Naive thymus-derived CD4-positive, alpha-beta T cell (primary cell): Measurements from ENCODE around the gene NAT8L. TPM values are rescaled to one million over a fixed set of nuclear protein-coding genes. Genes with fewer than 3 reads are reported as not detected.

Experiments
- ATAC-seq: fragments of 150-1000 bp; cut with Tn5 transposase; 2 replicates; pipeline ENCODE4 v1.10.0; 2021; ENCODE audit warnings: mild to moderate bottlenecking, moderate library complexity
- CTCF ChIA-PET: fragments of 350-600 bp; sonication (Branson Sonifier 250); formaldehyde crosslinking; loops from one replicate; lab custom pipeline; 2021; ENCODE audit warnings: antibody characterized with exemption; lab: Charles Lee
- POLR2A ChIA-PET: fragments of 350-600 bp; sonication (Branson Sonifier 250); formaldehyde crosslinking; loops from one replicate; lab custom pipeline; 2021; ENCODE audit warnings: antibody characterized with exemption, inconsistent platforms; lab: Charles Lee
- DNase-seq, 9 donors: peaks; one replicate each; pipeline versions ENCODE4 v3.0.0 to v3.0.0-alpha.2; 2020 to 2022; ENCODE audit warnings: mixed read lengths in 1 of 9
- H3K27ac ChIP-seq: one replicate; pipeline ENCODE4 v1.7.0; 2013; ENCODE audit warnings: mild to moderate bottlenecking, low read depth, low read length, moderate library complexity
- H3K27me3 ChIP-seq, 2 donors: one replicate each; pipeline ENCODE4 v1.7.0; 2013; ENCODE audit warnings: low read length in 2 of 2, mild to moderate bottlenecking in 2 of 2, moderate library complexity in 2 of 2; ENCODE audit not compliant: control insufficient read depth in 2 of 2, insufficient read depth in 2 of 2
- H3K36me3 ChIP-seq, 3 experiments: 1 replicate in 2 of 3; 2 replicates in 1 of 3; pipeline ENCODE4 v1.7.0; 2013; ENCODE audit warnings: low read length in 3 of 3, mild to moderate bottlenecking in 3 of 3, moderate library complexity in 1 of 3; ENCODE audit not compliant: insufficient read depth in 3 of 3, control insufficient read depth in 2 of 3
- H3K4me1 ChIP-seq, 2 donors: one replicate each; pipeline ENCODE4 v1.7.0; 2013; ENCODE audit warnings: low read length in 2 of 2, mild to moderate bottlenecking in 2 of 2, moderate library complexity in 1 of 2; ENCODE audit not compliant: control insufficient read depth in 2 of 2, insufficient read depth in 2 of 2
- H3K4me3 ChIP-seq: 2 replicates; pipeline ENCODE4 v1.7.0; 2013; ENCODE audit warnings: mild to moderate bottlenecking, low read length
- H3K9me3 ChIP-seq, 3 experiments: 1 replicate in 2 of 3; 2 replicates in 1 of 3; pipeline ENCODE4 v1.7.0; 2013; ENCODE audit warnings: low read length in 3 of 3; ENCODE audit not compliant: control insufficient read depth in 2 of 3
- H3K27ac Mint-ChIP-seq, 9 donors: one replicate each; pipeline ENCODE4 v1.8.0; 2020 to 2022; ENCODE audit warnings: mixed read lengths in 9 of 9, mild to moderate bottlenecking in 8 of 9, moderate library complexity in 5 of 9, inconsistent platforms in 2 of 9
- H3K27me3 Mint-ChIP-seq, 5 donors: one replicate each; pipeline ENCODE4 v1.8.0; 2021 to 2022; ENCODE audit warnings: mixed read lengths in 5 of 5, mild to moderate bottlenecking in 1 of 5
- H3K36me3 Mint-ChIP-seq, 5 donors: one replicate each; pipeline ENCODE4 v1.8.0; 2020 to 2022; ENCODE audit warnings: mixed read lengths in 5 of 5, mild to moderate bottlenecking in 3 of 5, inconsistent platforms in 1 of 5
- H3K4me1 Mint-ChIP-seq, 7 donors: one replicate each; pipeline ENCODE4 v1.8.0; 2020 to 2022; ENCODE audit warnings: mixed read lengths in 7 of 7, mild to moderate bottlenecking in 3 of 7, inconsistent platforms in 1 of 7
- H3K4me3 Mint-ChIP-seq, 10 donors: one replicate each; pipeline ENCODE4 v1.8.0; 2020 to 2022; ENCODE audit warnings: mild to moderate bottlenecking in 10 of 10, mixed read lengths in 10 of 10, moderate library complexity in 6 of 10, inconsistent platforms in 2 of 10
- H3K9me3 Mint-ChIP-seq, 11 donors: one replicate each; pipeline ENCODE4 v1.8.0; 2020 to 2022; ENCODE audit warnings: mixed read lengths in 11 of 11, mild to moderate bottlenecking in 4 of 11, inconsistent platforms in 1 of 11, moderate library complexity in 1 of 11
- intact Hi-C, 2 donors: fragments of 100-400 bp; cut with micrococcal nuclease; formaldehyde crosslinking; loops; one replicate each; pipeline ENCODE4 v1.15.1; 2023
- polyA plus RNA-seq, 2 donors: library from polyadenylated mRNA; unstranded; fragments of 300-500 nt; fragmentation: Illumina TruSeq; gene quantifications; one replicate each; pipeline ENCODE4 v1.2.3, GENCODE V29; 2021
- total RNA-seq, 6 experiments: library from RNA in 5 of 6; stranded (reverse) in 5 of 6; gene quantifications; 1 replicate in 5 of 6; 2 replicates in 1 of 6; pipeline ENCODE4 v1.2.3 and lab custom pipeline; 2021 to 2026

Gene NAT8L
- total and polyA plus RNA-seq, 7 experiments from 2014 or later, result 0.11 to 7.2 (median 0.24) TPM; not detected in 4

GRCh38 chr4:2103843-2104547, 44.9 kb downstream of the NAT8L start:
- peaks cover 0 to 6% (median 0%) of the 10 kb centered on the region in 7 donors for H3K4me1 Mint-ChIP-seq
- peaks cover 3 to 27% (median 6%) of the 10 kb centered on the region in 5 donors for H3K36me3 Mint-ChIP-seq
- peaks cover 10 to 33% (median 19%) of the 10 kb centered on the region in 11 donors for H3K9me3 Mint-ChIP-seq
- intact Hi-C loops, result no loop called here
- Histone ChIP-seq H3K27ac (no peak overlapping the region), H3K36me3 (no peaks in the 10 kb centered on the region), H3K4me3 (no peak overlapping the region), H3K27me3 (no peaks in the 10 kb centered on the region), H3K4me1 (no peaks in the 10 kb centered on the region), H3K9me3 (peaks cover 0 to 18% (median 3%) of the 10 kb centered on the region in 3 experiments)
- ATAC-seq (no peak), DNase-seq (no peak)
- ChIA-PET CTCF (no interaction called here), POLR2A (no interaction called here)
- H3K27ac Mint-ChIP-seq, result no peak overlapping the region
- H3K27me3 Mint-ChIP-seq, result peaks cover 0 to 31% (median 11%) of the 10 kb centered on the region in 5 donors
- no peak overlapping the region for H3K4me3 Mint-ChIP-seq

DNA sequence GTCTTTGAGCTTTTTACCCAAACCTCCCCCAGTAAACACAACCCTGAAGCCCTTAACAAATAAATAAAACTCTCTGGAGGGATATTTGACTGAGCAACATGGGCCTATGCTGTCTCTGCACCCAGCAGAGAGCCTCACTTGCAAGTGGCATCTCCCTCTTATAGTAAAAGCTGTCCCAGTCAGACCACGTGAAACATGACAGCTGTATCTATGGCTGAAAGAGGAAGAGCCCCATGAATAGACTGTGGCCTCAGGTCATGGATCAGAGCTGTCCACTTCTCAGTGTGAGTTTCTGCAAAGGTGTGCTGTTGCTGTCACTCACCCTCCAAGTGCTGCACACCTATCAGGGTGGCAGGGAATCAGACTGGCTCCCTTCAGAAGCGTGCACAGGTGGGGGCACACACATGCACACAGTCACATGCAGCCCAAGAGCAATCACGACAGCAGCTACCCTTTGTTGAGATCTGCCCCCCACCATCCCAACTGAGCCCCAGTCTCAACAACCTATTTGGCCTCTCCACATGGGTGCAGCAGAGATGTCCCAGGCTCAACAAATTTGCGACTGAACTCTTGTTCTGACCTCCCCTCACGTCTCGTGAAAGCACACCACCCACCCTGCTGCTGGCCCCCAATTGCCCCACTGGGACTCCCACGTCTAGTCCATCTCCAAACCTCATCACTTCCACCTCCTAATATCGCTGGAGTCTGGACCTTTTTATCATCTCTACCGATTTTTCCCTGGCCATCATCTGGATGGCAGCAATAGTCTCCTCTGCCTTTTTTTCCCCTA, 45.6 kb downstream of the NAT8L start:
- no peak for ATAC-seq
- POLR2A ChIA-PET, result interaction anchor here (0.5 kb wide), 1 partner anchor 105 kb away, joined by 3 read pairs; no protein-coding TSS in a partner anchor

DNA sequence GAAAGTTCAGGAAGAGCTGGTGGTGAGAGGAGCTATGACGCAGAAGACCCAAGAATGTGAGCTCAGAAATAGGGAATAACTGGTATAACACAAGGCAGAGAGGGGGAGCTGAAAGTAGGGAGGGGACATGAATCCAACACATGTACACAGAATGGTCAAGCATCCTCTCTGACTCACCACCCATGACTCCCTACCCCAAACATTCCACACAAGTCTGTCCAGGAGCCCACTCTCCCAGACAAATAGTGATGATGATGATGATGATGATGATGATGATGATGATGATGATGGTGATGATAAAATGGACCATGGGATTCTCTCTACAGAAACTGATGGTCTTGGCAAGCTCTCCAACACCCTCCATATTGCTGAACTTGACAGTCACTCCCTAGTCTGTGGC, 46.4 kb downstream of the NAT8L start:
- DNase-seq, result no peak
- H3K4me3 ChIP-seq, result no peak overlapping the region
- Mint-ChIP-seq H3K4me1 (peaks cover 0 to 7% (median 0%) of the 10 kb centered on the region in 7 donors), H3K36me3 (peaks cover 3 to 23% (median 6%) of the 10 kb centered on the region in 5 donors), H3K27me3 (peaks cover 0 to 33% (median 19%) of the 10 kb centered on the region in 5 donors), H3K27ac (no peak overlapping the region), H3K4me3 (no peak overlapping the region), H3K9me3 (peaks cover 10 to 33% (median 16%) of the 10 kb centered on the region in 11 donors)
- intact Hi-C loops, result no loop called here
- H3K36me3 ChIP-seq, result no peaks in the 10 kb centered on the region
- H3K9me3 ChIP-seq, result peaks cover 0 to 18% (median 3%) of the 10 kb centered on the region in 3 experiments
- no peaks in the 10 kb centered on the region for H3K27me3 ChIP-seq
- no peak for ATAC-seq
- no peaks in the 10 kb centered on the region for H3K4me1 ChIP-seq
- ChIA-PET CTCF (no interaction called here), POLR2A (interaction anchor here (0.5 kb wide), 1 partner anchor 105 kb away, joined by 3 read pairs; no protein-coding TSS in a partner anchor)
- H3K27ac ChIP-seq, result no peak overlapping the region

More for the DNA sequence above, 45.6 kb downstream of the NAT8L start:
- Mint-ChIP-seq H3K4me1 (peaks cover 0 to 7% (median 0%) of the 10 kb centered on the region in 7 donors), H3K9me3 (peaks cover 10 to 33% (median 17%) of the 10 kb centered on the region in 11 donors), H3K27ac (no peak overlapping the region), H3K4me3 (no peak overlapping the region), H3K27me3 (peaks cover 0 to 32% (median 14%) of the 10 kb centered on the region in 5 donors), H3K36me3 (peaks cover 3 to 27% (median 6%) of the 10 kb centered on the region in 5 donors)
- CTCF ChIA-PET, result no interaction called here
- H3K27ac ChIP-seq, result no peak overlapping the region
- H3K9me3 ChIP-seq, result peaks cover 0 to 18% (median 3%) of the 10 kb centered on the region in 3 experiments
- H3K27me3 ChIP-seq, result no peaks in the 10 kb centered on the region
- intact Hi-C loops, result no loop called here
- no peaks in the 10 kb centered on the region for H3K36me3 ChIP-seq
- no peak for DNase-seq
- no peak overlapping the region for H3K4me3 ChIP-seq
- H3K4me1 ChIP-seq, result no peaks in the 10 kb centered on the region

DNA sequence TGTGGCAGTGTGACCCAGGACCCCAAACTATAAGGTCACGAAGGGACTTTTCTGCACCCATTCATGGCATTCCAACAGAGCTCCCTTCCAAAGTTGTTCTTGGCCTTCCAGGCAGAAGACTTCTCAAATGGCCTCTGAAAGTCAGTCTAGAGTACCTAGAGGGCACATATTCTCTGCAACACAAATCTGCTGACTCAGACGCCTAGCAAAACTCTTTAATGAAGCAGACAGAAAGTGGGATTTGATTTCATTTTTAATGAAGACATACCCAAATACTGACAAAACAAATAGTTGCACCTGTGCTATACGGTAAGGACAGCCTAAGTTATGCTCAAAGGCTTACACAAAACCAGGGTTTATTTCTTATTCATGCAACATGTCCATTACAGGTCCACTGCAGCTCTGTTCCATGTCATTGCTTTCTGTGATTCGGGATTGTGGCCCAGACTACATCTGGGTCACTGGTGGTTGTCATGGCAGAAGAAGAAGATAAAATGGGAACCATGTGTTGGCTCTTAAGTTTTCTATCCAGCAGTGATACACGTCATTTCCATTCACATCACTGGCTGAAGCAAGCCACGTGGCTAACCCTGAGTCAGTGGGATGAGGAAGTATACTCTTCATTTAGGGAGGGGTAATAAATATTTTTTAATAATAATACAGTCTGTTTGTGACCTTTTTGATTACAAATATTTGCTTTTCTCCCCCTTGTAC, 57.7 kb downstream of the NAT8L start:
- peaks cover 0 to 2% (median 0%) of the 10 kb centered on the region in 7 donors for H3K4me1 Mint-ChIP-seq
- H3K4me1 ChIP-seq, result no peaks in the 10 kb centered on the region
- ATAC-seq (no peak), DNase-seq (no peak)
- peaks cover 0 to 28% (median 0%) of the 10 kb centered on the region in 5 donors for H3K27me3 Mint-ChIP-seq
- H3K9me3 Mint-ChIP-seq, result peaks cover 0 to 4% (median 0%) of the 10 kb centered on the region in 11 donors
- CTCF ChIA-PET, result no interaction called here
- no peak overlapping the region for H3K4me3 ChIP-seq
- H3K36me3 Mint-ChIP-seq, result peaks cover 0 to 4% (median 0%) of the 10 kb centered on the region in 5 donors
- H3K9me3 ChIP-seq, result no peaks in the 10 kb centered on the region
- no peaks in the 10 kb centered on the region for H3K27me3 ChIP-seq
- intact Hi-C loops, result no loop called here
- POLR2A ChIA-PET, result no interaction called here
- no peak overlapping the region for H3K27ac Mint-ChIP-seq
- H3K36me3 ChIP-seq, result no peaks in the 10 kb centered on the region
- no peak overlapping the region for H3K4me3 Mint-ChIP-seq
- no peak overlapping the region for H3K27ac ChIP-seq

Other genes starting within 250 kb of the NAT8L start
- gene LETM1, start 203.2 kb upstream of the NAT8L start, total RNA-seq, result 10 to 100 TPM; 29.5 to 56.4 (median 36.0) TPM
- 10 to 100 TPM in 1 of 2 donors, 1 to 10 TPM in 1; 7.7 to 12.0 TPM for gene LETM1, start 203.2 kb upstream of the NAT8L start, polyA plus RNA-seq
- gene NSD2, start 187.9 kb upstream of the NAT8L start, total RNA-seq, result 100 to 1,000 TPM in 1 of 5 experiments, 10 to 100 TPM in 4; 35.4 to 207 (median 38.5) TPM
- 1 to 10 TPM; 2.7 to 7.9 TPM for gene NSD2, start 187.9 kb upstream of the NAT8L start, polyA plus RNA-seq
- 10 to 100 TPM; 32.7 to 50.1 (median 43.6) TPM for gene NELFA, start 50.4 kb upstream of the NAT8L start, total RNA-seq
- gene NELFA, start 50.4 kb upstream of the NAT8L start, polyA plus RNA-seq, result 10 to 100 TPM; 29.2 to 41.1 TPM
- gene HAUS3, start 182.8 kb downstream of the NAT8L start, total RNA-seq, result 10 to 100 TPM; 24.4 to 88.2 (median 34.1) TPM
- gene HAUS3, start 182.8 kb downstream of the NAT8L start, polyA plus RNA-seq, result 10 to 100 TPM; 18.5 to 25.9 TPM
- gene POLN, start 182.8 kb downstream of the NAT8L start, total RNA-seq, result 1 to 10 TPM; 2.4 to 5.4 (median 3.2) TPM
- gene POLN, start 182.8 kb downstream of the NAT8L start, polyA plus RNA-seq, result under 1 TPM; 0.17 to 0.95 TPM
- gene MXD4, start 202.8 kb downstream of the NAT8L start, total RNA-seq, result 100 to 1,000 TPM in 1 of 5 experiments, 10 to 100 TPM in 4; 25.6 to 106 (median 46.0) TPM
- gene MXD4, start 202.8 kb downstream of the NAT8L start, polyA plus RNA-seq, result 10 to 100 TPM; 18.9 to 25.4 TPM